ENCODE data around the gene PCNP. TPM values are rescaled to one million over a fixed set of nuclear protein-coding genes. Genes with fewer than 3 reads are reported as not detected.

Gene PCNP
- total and polyA plus RNA-seq, 2 donors (not counting 1 experiment from before 2014, with no cell fraction given), result 39.1 to 156 TPM

- Histone ChIP-seq H3K27me3 (replicated peaks in 1 of 4; ENCODE audit: control extremely low read depth in 1 of 4, control insufficient read depth in 3 of 4, insufficient read depth in 4 of 4, low read length in 3 of 4) (no peaks in the 10 kb centered on the region), H3K9ac (ENCODE audit: low read length) (no peak overlapping the region), H3K4me2 (replicated peaks; ENCODE audit: low read depth, low read length, poor library complexity, severe bottlenecking) (no peak overlapping the region), H3K79me2 (ENCODE audit: control insufficient read depth, insufficient read depth, low read length) (no peaks in the 10 kb centered on the region), H3K4me3 (ENCODE audit: control extremely low read depth in 1 of 5, extremely low read depth in 1 of 5, insufficient read depth in 1 of 5, low read depth in 2 of 5, low read length in 4 of 5) (no peak overlapping the region), H3K27ac (ENCODE audit: low read length in 2 of 2) (no peak overlapping the region), H2AFZ (ENCODE audit: insufficient read depth, low read depth, low read length, poor library complexity, severe bottlenecking) (no peak overlapping the region), H3K36me3 (replicated peaks in 1 of 2; ENCODE audit: control extremely low read depth in 1 of 2, control insufficient read depth in 1 of 2, extremely low read depth in 1 of 2, insufficient read depth in 2 of 2, low read length in 1 of 2) (no peaks in the 10 kb centered on the region), H3K9me3 (ENCODE audit: control extremely low read depth in 1 of 3, control insufficient read depth in 2 of 3, insufficient read depth in 1 of 3, low read length in 2 of 3) (peaks cover 0 to 4% (median 0%) of the 10 kb centered on the region in 3 donors), H4K20me1 (ENCODE audit: control insufficient read depth, insufficient read depth, low read length, poor library complexity, severe bottlenecking) (no peaks in the 10 kb centered on the region), H3K4me1 (ENCODE audit: control insufficient read depth in 2 of 2, insufficient read depth in 2 of 2, low read length in 2 of 2) (no peaks in the 10 kb centered on the region)
- POLR2A ChIA-PET, result no interaction called here
- H3K27ac Mint-ChIP-seq, result no peak overlapping the region
- ATAC-seq (ENCODE audit: low read depth), result no peak
- no peak for TF ChIP-seq EZH2 (IDR thresholded peaks at IDR 0.05; ENCODE audit: borderline replicate concordance, insufficient read depth, low read depth, low read length, poor library complexity, severe bottlenecking)
- TF ChIP-seq, protein P1, sequence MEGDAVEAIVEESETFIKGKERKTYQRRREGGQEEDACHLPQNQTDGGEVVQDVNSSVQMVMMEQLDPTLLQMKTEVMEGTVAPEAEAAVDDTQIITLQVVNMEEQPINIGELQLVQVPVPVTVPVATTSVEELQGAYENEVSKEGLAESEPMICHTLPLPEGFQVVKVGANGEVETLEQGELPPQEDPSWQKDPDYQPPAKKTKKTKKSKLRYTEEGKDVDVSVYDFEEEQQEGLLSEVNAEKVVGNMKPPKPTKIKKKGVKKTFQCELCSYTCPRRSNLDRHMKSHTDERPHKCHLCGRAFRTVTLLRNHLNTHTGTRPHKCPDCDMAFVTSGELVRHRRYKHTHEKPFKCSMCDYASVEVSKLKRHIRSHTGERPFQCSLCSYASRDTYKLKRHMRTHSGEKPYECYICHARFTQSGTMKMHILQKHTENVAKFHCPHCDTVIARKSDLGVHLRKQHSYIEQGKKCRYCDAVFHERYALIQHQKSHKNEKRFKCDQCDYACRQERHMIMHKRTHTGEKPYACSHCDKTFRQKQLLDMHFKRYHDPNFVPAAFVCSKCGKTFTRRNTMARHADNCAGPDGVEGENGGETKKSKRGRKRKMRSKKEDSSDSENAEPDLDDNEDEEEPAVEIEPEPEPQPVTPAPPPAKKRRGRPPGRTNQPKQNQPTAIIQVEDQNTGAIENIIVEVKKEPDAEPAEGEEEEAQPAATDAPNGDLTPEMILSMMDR (IDR thresholded peaks at IDR 0.05), result no peak
- no peaks in the 10 kb centered on the region for H3K4me1 Mint-ChIP-seq
- CTCF ChIA-PET, result no interaction called here
- H3K4me3 Mint-ChIP-seq, result no peak overlapping the region
- intact Hi-C loops (cut with micrococcal nuclease), result no loop called here
- WGBS (ENCODE audit: insufficient coverage), result no CpG with 5 or more reads among the region's 2 CpGs
- no peak for DNase-seq
- H3K9me3 Mint-ChIP-seq (ENCODE audit: insufficient read depth), result no peaks in the 10 kb centered on the region
- peaks cover 11% of the 10 kb centered on the region for H3K27me3 Mint-ChIP-seq
Measured at GRCh38 chr3:101531473-101532086, 42.4 kb upstream of the PCNP start.

GRCh38 chr3:101532783-101533602, 41.0 kb upstream of the PCNP start:
- TF ChIP-seq, protein P1 (IDR thresholded peaks at IDR 0.05), result no peak
- TF ChIP-seq EZH2 (IDR thresholded peaks at IDR 0.05; ENCODE audit: borderline replicate concordance, insufficient read depth, low read depth, low read length, poor library complexity, severe bottlenecking), result no peak
- no peak overlapping the region for H2AFZ ChIP-seq (ENCODE audit: insufficient read depth, low read depth, low read length, poor library complexity, severe bottlenecking)
- no peaks in the 10 kb centered on the region for H3K27me3 ChIP-seq (replicated peaks in 1 of 4; ENCODE audit: control extremely low read depth in 1 of 4, control insufficient read depth in 3 of 4, insufficient read depth in 4 of 4, low read length in 3 of 4)
- Mint-ChIP-seq H3K27ac (no peak overlapping the region), H3K4me1 (peaks cover 4% of the 10 kb centered on the region), H3K9me3 (ENCODE audit: insufficient read depth) (no peaks in the 10 kb centered on the region), H3K4me3 (no peak overlapping the region), H3K27me3 (peaks cover 11% of the 10 kb centered on the region)
- DNase-seq (no peak), ATAC-seq (ENCODE audit: low read depth) (no peak)
- H3K4me2 ChIP-seq (replicated peaks; ENCODE audit: low read depth, low read length, poor library complexity, severe bottlenecking), result no peak overlapping the region
- H3K27ac ChIP-seq (ENCODE audit: low read length in 2 of 2), result no peak overlapping the region
- H3K4me1 ChIP-seq (ENCODE audit: control insufficient read depth in 2 of 2, insufficient read depth in 2 of 2, low read length in 2 of 2), result no peaks in the 10 kb centered on the region
- no peaks in the 10 kb centered on the region for H4K20me1 ChIP-seq (ENCODE audit: control insufficient read depth, insufficient read depth, low read length, poor library complexity, severe bottlenecking)
- intact Hi-C loops (cut with micrococcal nuclease), result no loop called here
- peaks cover 0 to 4% (median 0%) of the 10 kb centered on the region in 3 donors for H3K9me3 ChIP-seq (ENCODE audit: control extremely low read depth in 1 of 3, control insufficient read depth in 2 of 3, insufficient read depth in 1 of 3, low read length in 2 of 3)
- no peaks in the 10 kb centered on the region for H3K79me2 ChIP-seq (ENCODE audit: control insufficient read depth, insufficient read depth, low read length)
- ChIA-PET CTCF (no interaction called here), POLR2A (no interaction called here)
- H3K9ac ChIP-seq (ENCODE audit: low read length), result no peak overlapping the region
- H3K36me3 ChIP-seq (replicated peaks in 1 of 2; ENCODE audit: control extremely low read depth in 1 of 2, control insufficient read depth in 1 of 2, extremely low read depth in 1 of 2, insufficient read depth in 2 of 2, low read length in 1 of 2), result no peaks in the 10 kb centered on the region
- H3K4me3 ChIP-seq (ENCODE audit: control extremely low read depth in 1 of 5, extremely low read depth in 1 of 5, insufficient read depth in 1 of 5, low read depth in 2 of 5, low read length in 4 of 5), result no peak overlapping the region
- 100% methylated on average over 6 of the region's 9 CpGs for WGBS (ENCODE audit: insufficient coverage)
